Measurements from ENCODE around the gene RENBP.

The RENBP gene

GRCh38 chrX:153911798-153912197 is 32.6 kb downstream of the RENBP start:
- no peak for DNase-seq

- DNase-seq: no peak
These were observed 34.0 kb downstream of the RENBP start for GRCh38 chrX:153910446-153910845.

- DNase-seq: no peak
These were observed 34.5 kb downstream of the RENBP start for GRCh38 chrX:153909980-153910360.

- DNase-seq: no peak
These were observed 35.1 kb downstream of the RENBP start for GRCh38 chrX:153909024-153909979.

- no peak for DNase-seq
These were observed 36.1 kb downstream of the RENBP start for GRCh38 chrX:153908219-153908860.

- DNase-seq: no peak
These were observed 37.0 kb downstream of the RENBP start for GRCh38 chrX:153907456-153907855.

GRCh38 chrX:153906126-153906917 is 38.1 kb downstream of the RENBP start:
- DNase-seq: no peak

GRCh38 chrX:153905481-153906095 is 38.9 kb downstream of the RENBP start:
- DNase-seq: no peak

GRCh38 chrX:153903991-153904957 is 40.2 kb downstream of the RENBP start, which contains the start of gene AVPR2:
AVPR2 (plus strand) TSS chrX:153904673; CDS start chrX:153905146, 473 bp downstream.
- no peak for DNase-seq

GRCh38 chrX:153903238-153903980 is 41.0 kb downstream of the RENBP start:
- no peak for DNase-seq

GRCh38 chrX:153902385-153902784 is 42.1 kb downstream of the RENBP start:
- DNase-seq: no peak

- no peak for DNase-seq
These were observed 42.7 kb downstream of the RENBP start for GRCh38 chrX:153901753-153902140.

GRCh38 chrX:153900831-153901752 is 43.4 kb downstream of the RENBP start:
- peak; percentile 39 for DNase-seq

- DNase-seq: no peak
These were observed 46.5 kb downstream of the RENBP start for GRCh38 chrX:153897899-153898298.

- no peak for DNase-seq
These were observed 55.3 kb downstream of the RENBP start for GRCh38 chrX:153889123-153889522.

- DNase-seq: no peak
These were observed 56.1 kb downstream of the RENBP start for GRCh38 chrX:153888344-153888743.

- no peak for DNase-seq
These were observed 57.1 kb downstream of the RENBP start for GRCh38 chrX:153887385-153887784.

GRCh38 chrX:153886915-153887314 is 57.5 kb downstream of the RENBP start:
- no peak for DNase-seq

Data from NCI-H1417 treated with DMSO at 0.1 percent for 48 hours (cell line).